Measurements from ENCODE around the gene RAB11FIP2.

DNA sequence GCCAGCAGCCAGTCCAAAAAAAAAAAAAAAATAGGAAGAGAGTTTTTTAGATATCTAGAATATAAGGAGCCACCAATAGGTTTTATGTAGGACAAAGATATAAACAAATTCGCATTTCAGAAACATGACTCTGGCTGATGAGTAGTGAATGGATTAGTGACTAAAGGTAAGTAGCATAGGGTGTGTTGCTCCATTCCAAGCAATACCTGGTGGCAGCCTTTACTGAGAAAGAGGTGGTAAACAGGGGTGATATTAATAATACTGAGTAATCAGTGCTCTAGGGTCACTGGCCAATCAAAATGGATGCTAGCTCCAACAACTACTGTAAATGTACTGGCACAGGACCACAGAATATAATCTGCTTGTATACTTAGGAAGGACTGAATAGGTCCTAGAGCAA is 45.5 kb upstream of the RAB11FIP2 start:
- TF ChIP-seq, protein P1, sequence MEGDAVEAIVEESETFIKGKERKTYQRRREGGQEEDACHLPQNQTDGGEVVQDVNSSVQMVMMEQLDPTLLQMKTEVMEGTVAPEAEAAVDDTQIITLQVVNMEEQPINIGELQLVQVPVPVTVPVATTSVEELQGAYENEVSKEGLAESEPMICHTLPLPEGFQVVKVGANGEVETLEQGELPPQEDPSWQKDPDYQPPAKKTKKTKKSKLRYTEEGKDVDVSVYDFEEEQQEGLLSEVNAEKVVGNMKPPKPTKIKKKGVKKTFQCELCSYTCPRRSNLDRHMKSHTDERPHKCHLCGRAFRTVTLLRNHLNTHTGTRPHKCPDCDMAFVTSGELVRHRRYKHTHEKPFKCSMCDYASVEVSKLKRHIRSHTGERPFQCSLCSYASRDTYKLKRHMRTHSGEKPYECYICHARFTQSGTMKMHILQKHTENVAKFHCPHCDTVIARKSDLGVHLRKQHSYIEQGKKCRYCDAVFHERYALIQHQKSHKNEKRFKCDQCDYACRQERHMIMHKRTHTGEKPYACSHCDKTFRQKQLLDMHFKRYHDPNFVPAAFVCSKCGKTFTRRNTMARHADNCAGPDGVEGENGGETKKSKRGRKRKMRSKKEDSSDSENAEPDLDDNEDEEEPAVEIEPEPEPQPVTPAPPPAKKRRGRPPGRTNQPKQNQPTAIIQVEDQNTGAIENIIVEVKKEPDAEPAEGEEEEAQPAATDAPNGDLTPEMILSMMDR (IDR thresholded peaks at IDR 0.05): no peak
- no peak for TF ChIP-seq POLR2AphosphoS5 (IDR thresholded peaks at IDR 0.05)

Measured in breast epithelium (tissue), 3 donors.